Astrocyte (in vitro differentiated cells and primary cell): Measurements from ENCODE around the gene MT1E. TPM values are rescaled to one million over a fixed set of nuclear protein-coding genes. Genes with fewer than 3 reads are reported as not detected.

Experiments used
- DNase-seq: peaks from one replicate; pipeline ENCODE4 v3.0.0-alpha.2; 2010; ENCODE audit warnings: low read depth
- FAIRE-seq: peaks from 2 replicates; lab custom pipeline; 2011; peaks lifted over from hg19 to GRCh38; lab: Jason Lieb, UNC
- H2AFZ ChIP-seq: 2 replicates; pipeline ENCODE4 v1.6.0; 2012; ENCODE audit warnings: low read depth, low read length, inconsistent platforms
- H3K27ac ChIP-seq: 2 replicates; pipeline ENCODE4 v1.5.1; 2011; ENCODE audit warnings: low read depth, low read length, inconsistent platforms
- H3K27me3 ChIP-seq: 2 replicates; pipeline ENCODE4 v1.6.0; 2011; ENCODE audit warnings: low read length, inconsistent platforms; ENCODE audit not compliant: insufficient read depth
- H3K36me3 ChIP-seq: 2 replicates; pipeline ENCODE4 v1.5.1; 2011; ENCODE audit warnings: low read length, inconsistent platforms; ENCODE audit not compliant: insufficient read depth
- H3K4me1 ChIP-seq: 2 replicates; pipeline ENCODE4 v1.5.1; 2011; ENCODE audit warnings: low read length, inconsistent platforms; ENCODE audit not compliant: insufficient read depth
- H3K4me2 ChIP-seq: 2 replicates; pipeline ENCODE4 v1.6.0; 2012; ENCODE audit warnings: low read length, inconsistent platforms
- H3K4me3 ChIP-seq: 2 replicates; pipeline ENCODE4 v1.5.1; 2011; ENCODE audit warnings: low read depth, mild to moderate bottlenecking, low read length, inconsistent platforms; ENCODE audit not compliant: insufficient read depth
- H3K79me2 ChIP-seq: 2 replicates; pipeline ENCODE4 v1.6.0; 2012; ENCODE audit warnings: mild to moderate bottlenecking, low read length, inconsistent platforms; ENCODE audit not compliant: insufficient read depth
- H3K9ac ChIP-seq: 2 replicates; pipeline ENCODE4 v1.6.0; 2012; ENCODE audit warnings: mild to moderate bottlenecking, low read length, inconsistent platforms
- H3K9me3 ChIP-seq: 2 replicates; pipeline ENCODE4 v1.5.1; 2012; ENCODE audit warnings: low read depth, mild to moderate bottlenecking, low read length, inconsistent platforms; ENCODE audit not compliant: insufficient read depth
- H4K20me1 ChIP-seq: 2 replicates; pipeline ENCODE4 v1.6.0; 2012; ENCODE audit warnings: low read length, inconsistent platforms; ENCODE audit not compliant: insufficient read depth
- H3K27ac Mint-ChIP-seq: one replicate; pipeline ENCODE4 v1.8.0; 2021; ENCODE audit warnings: mild to moderate bottlenecking, mixed read lengths; ENCODE audit not compliant: unreplicated experiment
- H3K27me3 Mint-ChIP-seq: one replicate; pipeline ENCODE4 v1.8.0; 2021; ENCODE audit warnings: low read depth, mixed read lengths; ENCODE audit not compliant: unreplicated experiment
- H3K36me3 Mint-ChIP-seq: one replicate; pipeline ENCODE4 v1.8.0; 2021; ENCODE audit warnings: low read depth, mixed read lengths; ENCODE audit not compliant: unreplicated experiment
- H3K4me1 Mint-ChIP-seq: one replicate; pipeline ENCODE4 v1.8.0; 2021; ENCODE audit warnings: low read depth, mixed read lengths; ENCODE audit not compliant: unreplicated experiment
- H3K4me3 Mint-ChIP-seq: one replicate; pipeline ENCODE4 v1.8.0; 2021; ENCODE audit warnings: mild to moderate bottlenecking, moderate library complexity, mixed read lengths; ENCODE audit not compliant: unreplicated experiment
- H3K9me3 Mint-ChIP-seq: one replicate; pipeline ENCODE4 v1.8.0; 2021; ENCODE audit warnings: mild to moderate bottlenecking, mixed read lengths; ENCODE audit not compliant: unreplicated experiment
- EZH2 ChIP-seq: IDR thresholded peaks from 2 replicates; pipeline ENCODE4 v1.6.1; 2012; ENCODE audit warnings: mild to moderate bottlenecking, low read length, inconsistent platforms; ENCODE audit not compliant: insufficient read depth
- total RNA-seq: library from RNA; stranded (reverse); gene quantifications from 2 replicates; pipeline ENCODE4 v1.2.1, GENCODE V29; 2021
- TF ChIP-seq, protein P1 (sequence below): IDR thresholded peaks from 2 replicates; pipeline ENCODE4 v1.5.1; 2011; ENCODE audit warnings: low read depth, mild to moderate bottlenecking, inconsistent platforms, low read length, moderate library complexity; ENCODE audit not compliant: insufficient read depth

Gene MT1E
- total RNA-seq, 1 donor from 2014 or later = 11.9 TPM

DNA sequence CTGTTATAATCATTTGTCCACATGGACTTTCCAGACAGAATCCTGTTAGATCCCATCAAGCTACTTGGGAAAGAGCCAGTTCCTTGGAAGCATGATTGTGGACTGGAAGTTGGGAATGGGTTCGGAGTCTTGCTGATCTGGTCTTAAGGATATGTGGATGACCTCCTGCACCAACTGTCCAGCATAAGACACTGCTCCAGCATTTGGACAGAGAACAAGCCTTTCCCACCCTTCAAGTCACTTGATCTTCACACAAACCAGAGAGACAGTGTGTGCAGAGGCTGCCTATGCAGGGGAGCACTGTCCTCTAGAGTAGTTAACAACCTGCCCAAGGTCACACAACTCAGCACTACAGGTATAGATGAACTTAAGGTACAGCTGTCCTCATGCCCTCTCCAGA, 20.3 kb downstream of the MT1E start:
- Histone ChIP-seq H3K79me2 (no peaks in the 10 kb centered on the region), H3K4me1 (peaks cover 9% of the 10 kb centered on the region), H3K9ac (no peak overlapping the region), H3K9me3 (no peaks in the 10 kb centered on the region), H4K20me1 (no peaks in the 10 kb centered on the region), H3K36me3 (no peaks in the 10 kb centered on the region), H3K27ac (no peak overlapping the region), H2AFZ (no peak overlapping the region), H3K4me2 (no peak overlapping the region), H3K27me3 (peaks cover 98% of the 10 kb centered on the region), H3K4me3 (no peak overlapping the region)
- no peaks in the 10 kb centered on the region for H3K4me1 Mint-ChIP-seq
- TF ChIP-seq, protein P1, sequence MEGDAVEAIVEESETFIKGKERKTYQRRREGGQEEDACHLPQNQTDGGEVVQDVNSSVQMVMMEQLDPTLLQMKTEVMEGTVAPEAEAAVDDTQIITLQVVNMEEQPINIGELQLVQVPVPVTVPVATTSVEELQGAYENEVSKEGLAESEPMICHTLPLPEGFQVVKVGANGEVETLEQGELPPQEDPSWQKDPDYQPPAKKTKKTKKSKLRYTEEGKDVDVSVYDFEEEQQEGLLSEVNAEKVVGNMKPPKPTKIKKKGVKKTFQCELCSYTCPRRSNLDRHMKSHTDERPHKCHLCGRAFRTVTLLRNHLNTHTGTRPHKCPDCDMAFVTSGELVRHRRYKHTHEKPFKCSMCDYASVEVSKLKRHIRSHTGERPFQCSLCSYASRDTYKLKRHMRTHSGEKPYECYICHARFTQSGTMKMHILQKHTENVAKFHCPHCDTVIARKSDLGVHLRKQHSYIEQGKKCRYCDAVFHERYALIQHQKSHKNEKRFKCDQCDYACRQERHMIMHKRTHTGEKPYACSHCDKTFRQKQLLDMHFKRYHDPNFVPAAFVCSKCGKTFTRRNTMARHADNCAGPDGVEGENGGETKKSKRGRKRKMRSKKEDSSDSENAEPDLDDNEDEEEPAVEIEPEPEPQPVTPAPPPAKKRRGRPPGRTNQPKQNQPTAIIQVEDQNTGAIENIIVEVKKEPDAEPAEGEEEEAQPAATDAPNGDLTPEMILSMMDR = no peak
- no peak for TF ChIP-seq EZH2
- no peaks in the 10 kb centered on the region for H3K36me3 Mint-ChIP-seq
- FAIRE-seq (no peak), DNase-seq (no peak)
- peaks cover 92% of the 10 kb centered on the region for H3K27me3 Mint-ChIP-seq
- no peaks in the 10 kb centered on the region for H3K9me3 Mint-ChIP-seq
- no peak overlapping the region for H3K4me3 Mint-ChIP-seq
- H3K27ac Mint-ChIP-seq = no peak overlapping the region

DNA sequence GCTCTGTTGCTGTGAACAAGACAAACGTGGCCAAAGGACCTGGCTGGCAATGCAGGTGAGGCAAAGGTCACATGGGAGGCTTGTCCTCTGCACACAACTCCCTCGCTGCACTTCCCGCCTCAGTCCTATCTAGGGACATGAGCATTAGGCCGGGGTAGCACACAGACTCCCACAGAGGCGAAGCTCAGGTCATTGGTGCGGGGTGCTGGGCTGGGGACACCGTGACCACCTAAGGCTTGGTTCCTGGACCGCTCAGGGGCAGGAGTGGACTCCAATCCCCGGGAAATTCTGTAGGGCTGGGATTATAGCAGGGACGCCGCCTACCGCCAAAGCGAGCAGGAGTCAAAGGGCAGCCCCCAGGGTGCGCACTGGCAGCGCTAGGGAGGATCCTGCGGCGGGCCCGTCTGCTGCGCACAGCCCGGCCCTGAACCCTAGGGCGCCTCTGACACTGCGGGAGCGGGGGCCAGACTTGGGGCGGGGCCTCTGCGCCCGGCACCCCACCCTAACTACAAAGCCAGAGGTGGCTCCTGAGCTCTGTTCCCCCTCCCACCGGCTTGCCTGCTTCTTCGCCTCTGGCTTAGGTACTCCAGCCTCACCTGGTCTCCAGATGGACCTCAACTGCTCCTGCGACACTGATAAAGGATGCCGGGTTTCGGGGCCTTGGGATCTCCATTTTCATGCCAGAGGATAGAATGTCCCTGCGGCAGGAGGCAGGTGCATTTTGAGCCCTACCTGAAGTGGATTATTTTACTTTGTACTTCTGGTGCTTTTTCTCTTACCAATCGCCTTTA, 22.3 kb downstream of the MT1E start:
- no peak overlapping the region for H3K27ac Mint-ChIP-seq
- no peak overlapping the region for H3K27ac ChIP-seq
- no peak overlapping the region for H3K4me3 ChIP-seq
- H3K9me3 ChIP-seq = no peaks in the 10 kb centered on the region
- no peaks in the 10 kb centered on the region for H3K36me3 ChIP-seq
- H3K9ac ChIP-seq = no peak overlapping the region
- FAIRE-seq (no peak), DNase-seq (no peak)
- H4K20me1 ChIP-seq = no peaks in the 10 kb centered on the region
- no peak overlapping the region for H3K4me3 Mint-ChIP-seq
- H3K79me2 ChIP-seq = no peaks in the 10 kb centered on the region
- H3K4me1 ChIP-seq = peaks cover 9% of the 10 kb centered on the region
- TF ChIP-seq, protein P1 = no peak
- TF ChIP-seq EZH2 = peak; percentile 73
- H3K4me1 Mint-ChIP-seq = no peaks in the 10 kb centered on the region
- H3K27me3 ChIP-seq = peaks cover 95% of the 10 kb centered on the region
- H3K36me3 Mint-ChIP-seq = no peaks in the 10 kb centered on the region
- H3K4me2 ChIP-seq = no peak overlapping the region
- H2AFZ ChIP-seq = no peak overlapping the region
- H3K27me3 Mint-ChIP-seq = peaks cover 93% of the 10 kb centered on the region
- H3K9me3 Mint-ChIP-seq = no peaks in the 10 kb centered on the region

DNA sequence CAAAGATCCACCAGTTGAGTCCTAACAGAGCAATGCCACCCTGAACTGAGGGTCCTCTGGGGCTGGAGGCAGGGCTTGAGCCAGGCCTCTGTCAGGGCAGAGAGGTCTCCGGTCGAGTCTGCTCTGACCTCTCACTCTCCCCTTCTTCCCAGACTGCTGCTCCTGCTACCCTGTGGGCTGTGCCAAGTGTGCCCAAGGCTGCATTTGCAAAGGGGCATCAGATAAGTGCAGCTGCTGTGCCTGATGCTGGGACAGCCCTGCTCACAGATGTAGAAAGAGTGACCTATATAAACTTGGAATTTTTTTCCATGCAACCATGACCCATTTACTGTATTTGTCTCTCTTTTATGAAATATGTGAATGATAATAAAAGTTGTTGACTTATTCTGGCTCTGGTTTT, 23.7 kb downstream of the MT1E start:
- no peak overlapping the region for H3K4me3 Mint-ChIP-seq
- no peak for FAIRE-seq
- Histone ChIP-seq H3K36me3 (no peaks in the 10 kb centered on the region), H3K27me3 (peaks cover 87% of the 10 kb centered on the region), H3K4me1 (peaks cover 2% of the 10 kb centered on the region), H3K9ac (no peak overlapping the region), H2AFZ (no peak overlapping the region), H3K9me3 (no peaks in the 10 kb centered on the region), H3K79me2 (no peaks in the 10 kb centered on the region), H3K27ac (no peak overlapping the region), H3K4me3 (no peak overlapping the region), H4K20me1 (no peaks in the 10 kb centered on the region), H3K4me2 (no peak overlapping the region)
- H3K9me3 Mint-ChIP-seq = no peaks in the 10 kb centered on the region
- H3K36me3 Mint-ChIP-seq = no peaks in the 10 kb centered on the region
- H3K27me3 Mint-ChIP-seq = peaks cover 91% of the 10 kb centered on the region
- H3K4me1 Mint-ChIP-seq = no peaks in the 10 kb centered on the region
- no peak overlapping the region for H3K27ac Mint-ChIP-seq
- DNase-seq = no peak
- TF ChIP-seq, protein P1 = no peak
- no peak for TF ChIP-seq EZH2
